Measurements from ENCODE around the gene FRY.

The FRY gene

GRCh38 chr13:32040689-32041088 lies 9.1 kb downstream of the FRY start:
- ChIA-PET POLR2A (no interaction called here), CTCF (no interaction called here)
- no peak for DNase-seq (ENCODE audit: low read depth, low spot score)
- H3K4me3 ChIP-seq (ENCODE audit: low read depth, low read length) = no peak overlapping the region
- TF ChIP-seq, protein P1, sequence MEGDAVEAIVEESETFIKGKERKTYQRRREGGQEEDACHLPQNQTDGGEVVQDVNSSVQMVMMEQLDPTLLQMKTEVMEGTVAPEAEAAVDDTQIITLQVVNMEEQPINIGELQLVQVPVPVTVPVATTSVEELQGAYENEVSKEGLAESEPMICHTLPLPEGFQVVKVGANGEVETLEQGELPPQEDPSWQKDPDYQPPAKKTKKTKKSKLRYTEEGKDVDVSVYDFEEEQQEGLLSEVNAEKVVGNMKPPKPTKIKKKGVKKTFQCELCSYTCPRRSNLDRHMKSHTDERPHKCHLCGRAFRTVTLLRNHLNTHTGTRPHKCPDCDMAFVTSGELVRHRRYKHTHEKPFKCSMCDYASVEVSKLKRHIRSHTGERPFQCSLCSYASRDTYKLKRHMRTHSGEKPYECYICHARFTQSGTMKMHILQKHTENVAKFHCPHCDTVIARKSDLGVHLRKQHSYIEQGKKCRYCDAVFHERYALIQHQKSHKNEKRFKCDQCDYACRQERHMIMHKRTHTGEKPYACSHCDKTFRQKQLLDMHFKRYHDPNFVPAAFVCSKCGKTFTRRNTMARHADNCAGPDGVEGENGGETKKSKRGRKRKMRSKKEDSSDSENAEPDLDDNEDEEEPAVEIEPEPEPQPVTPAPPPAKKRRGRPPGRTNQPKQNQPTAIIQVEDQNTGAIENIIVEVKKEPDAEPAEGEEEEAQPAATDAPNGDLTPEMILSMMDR (IDR thresholded peaks at IDR 0.05; ENCODE audit: insufficient read depth, low read length, missing control alignments) = no peak

- POLR2A ChIA-PET = no interaction called here
- H3K4me3 ChIP-seq (ENCODE audit: low read depth, low read length) = no peak overlapping the region
- TF ChIP-seq, protein P1 (IDR thresholded peaks at IDR 0.05; ENCODE audit: insufficient read depth, low read length, missing control alignments) = no peak
- no peak for DNase-seq (ENCODE audit: low read depth, low spot score)
- CTCF ChIA-PET = interaction anchor here (1.3 kb wide), 1 partner anchor 204 kb away, joined by 3 read pairs; no protein-coding TSS in a partner anchor
Measured at GRCh38 chr13:32041429-32041828, 9.9 kb downstream of the FRY start.

DNA sequence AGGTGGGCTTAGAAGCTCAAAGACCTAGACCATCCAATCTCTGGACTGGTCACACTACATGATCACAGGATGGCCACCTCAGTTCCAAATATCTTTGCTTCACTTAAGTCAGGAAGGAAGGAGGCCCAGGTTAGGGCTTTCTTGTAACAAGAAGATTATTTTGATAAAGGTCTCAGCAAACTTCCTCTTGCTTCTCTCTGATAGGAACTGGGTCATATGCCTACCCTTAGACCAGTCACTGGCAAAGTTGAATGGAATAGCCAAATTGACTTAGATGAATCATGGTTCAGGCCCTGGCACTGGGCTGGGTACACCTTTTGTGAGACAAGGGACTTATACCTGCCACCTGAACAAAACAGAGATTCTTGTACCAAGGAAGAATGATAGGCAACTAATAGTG lies 11.0 kb downstream of the FRY start:
- H3K4me3 ChIP-seq (ENCODE audit: low read depth, low read length) = no peak overlapping the region
- TF ChIP-seq, protein P1 (IDR thresholded peaks at IDR 0.05; ENCODE audit: insufficient read depth, low read length, missing control alignments) = no peak
- CTCF ChIA-PET = interaction anchor here (1.3 kb wide), 1 partner anchor 203 kb away, joined by 3 read pairs; no protein-coding TSS in a partner anchor
- POLR2A ChIA-PET = no interaction called here
- no peak for DNase-seq (ENCODE audit: low read depth, low spot score)

DNA sequence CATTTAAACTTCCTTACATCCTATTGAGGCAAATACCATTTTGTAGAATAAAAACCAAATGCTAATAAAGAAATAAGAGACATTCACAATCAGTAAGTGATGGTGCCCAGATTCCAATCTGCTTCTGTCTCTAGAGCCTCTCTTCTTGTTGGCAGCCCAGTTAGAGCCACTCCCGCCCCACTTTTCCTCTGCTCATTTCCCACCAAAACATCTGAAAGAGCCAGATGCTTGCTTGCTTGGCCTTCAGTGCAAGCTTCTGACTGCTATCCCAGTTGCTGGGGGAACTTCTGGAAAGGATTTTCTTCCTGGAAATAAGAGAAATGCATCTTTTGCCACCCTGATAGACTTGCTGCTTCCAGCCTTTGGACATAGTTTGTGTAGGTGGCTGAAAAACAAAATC lies 12.9 kb downstream of the FRY start:
- TF ChIP-seq, protein P1 (IDR thresholded peaks at IDR 0.05; ENCODE audit: insufficient read depth, low read length, missing control alignments) = no peak
- POLR2A ChIA-PET = no interaction called here

GRCh38 chr13:32045537-32045936 lies 14.0 kb downstream of the FRY start:
- no peak overlapping the region for H3K4me3 ChIP-seq (ENCODE audit: low read depth, low read length)
- POLR2A ChIA-PET = no interaction called here
- DNase-seq (ENCODE audit: low read depth, low spot score) = no peak
- CTCF ChIA-PET = no interaction called here
- TF ChIP-seq, protein P1 (IDR thresholded peaks at IDR 0.05; ENCODE audit: insufficient read depth, low read length, missing control alignments) = no peak

More for the DNA sequence above, 12.9 kb downstream of the FRY start:
- DNase-seq (ENCODE audit: low read depth, low spot score) = no peak
- CTCF ChIA-PET = interaction anchor here (1.1 kb wide), 1 partner anchor 43 kb away, joined by 3 read pairs; no protein-coding TSS in a partner anchor
- no peak overlapping the region for H3K4me3 ChIP-seq (ENCODE audit: low read depth, low read length)

GRCh38 chr13:32045982-32046785 lies 14.6 kb downstream of the FRY start:
- ChIA-PET CTCF (no interaction called here), POLR2A (no interaction called here)
- H3K4me3 ChIP-seq (ENCODE audit: low read depth, low read length) = no peak overlapping the region
- TF ChIP-seq, protein P1 (IDR thresholded peaks at IDR 0.05; ENCODE audit: insufficient read depth, low read length, missing control alignments) = no peak
- DNase-seq (ENCODE audit: low read depth, low spot score) = no peak

All from AG04449 (cell line).